Activated naive CD4-positive, alpha-beta T cell (primary cell): ENCODE results near the gene TMEM101.
"Not testable (repeated sequence)": the region's sequence is repeated elsewhere in the genome, so short reads cannot be mapped to it uniquely, and the experiment has no call there.

Experiments used
- DNase-seq, 4 experiments: peaks; one replicate each; lab custom pipeline; 2025; lab: John Stamatoyannopoulos, UW

The TMEM101 gene

DNA sequence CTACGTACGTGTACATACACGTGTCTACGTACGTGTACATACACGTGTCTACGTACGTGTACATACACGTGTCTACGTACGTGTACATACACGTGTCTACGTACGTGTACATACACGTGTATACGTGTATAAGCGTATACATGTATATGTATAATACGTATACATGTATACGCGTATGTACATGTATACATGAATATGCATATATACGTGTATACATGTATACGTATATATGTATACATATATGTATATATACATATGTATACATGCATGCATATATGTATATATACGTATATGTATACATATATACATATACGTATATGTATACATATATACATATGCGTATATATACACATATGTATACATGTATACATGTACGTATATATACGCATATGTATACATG lies 38.9 kb downstream of the TMEM101 start:
- DNase-seq, result no peak

DNA sequence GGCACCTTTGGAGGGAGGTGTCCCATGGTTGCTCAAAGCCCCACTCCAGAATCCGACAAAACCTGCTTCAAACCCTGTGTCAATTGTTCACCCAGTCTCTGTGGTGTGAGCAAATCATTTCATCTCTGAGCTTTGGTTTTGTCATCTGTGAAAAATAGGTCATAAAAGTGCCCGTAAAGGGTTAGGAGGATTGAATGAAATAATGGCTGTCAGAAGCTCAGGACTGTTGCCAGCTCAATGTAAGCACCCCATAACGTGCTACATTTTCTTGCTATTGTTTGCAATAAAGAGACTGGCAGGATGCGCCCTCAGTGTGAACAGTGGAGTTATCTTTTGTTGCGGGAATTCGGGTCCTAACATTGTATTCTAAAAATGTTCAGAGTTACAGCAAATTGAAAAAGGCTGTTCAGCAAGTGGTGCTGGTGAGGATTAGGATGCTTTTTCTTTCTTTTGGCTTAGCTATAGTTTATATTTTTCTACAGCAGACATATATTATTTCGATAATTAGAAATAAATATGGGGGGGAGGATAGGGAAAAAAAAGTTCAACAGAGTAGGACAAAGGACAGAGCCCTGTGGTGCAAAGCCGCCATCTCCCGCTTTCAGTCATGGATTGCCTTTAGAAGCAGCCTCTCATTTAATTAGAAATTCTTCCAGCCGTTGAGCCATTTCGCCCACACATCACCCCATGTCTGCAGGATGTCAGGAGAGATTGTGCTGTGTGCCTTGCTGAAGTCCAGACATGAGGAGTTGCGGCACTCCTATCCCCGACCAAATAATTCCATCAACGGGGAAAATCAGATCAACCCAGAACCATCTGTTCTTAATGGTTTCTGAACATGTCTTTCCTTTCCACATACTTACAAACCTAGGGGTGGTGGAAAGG lies 40.1 kb downstream of the TMEM101 start:
- no peak for DNase-seq

DNA sequence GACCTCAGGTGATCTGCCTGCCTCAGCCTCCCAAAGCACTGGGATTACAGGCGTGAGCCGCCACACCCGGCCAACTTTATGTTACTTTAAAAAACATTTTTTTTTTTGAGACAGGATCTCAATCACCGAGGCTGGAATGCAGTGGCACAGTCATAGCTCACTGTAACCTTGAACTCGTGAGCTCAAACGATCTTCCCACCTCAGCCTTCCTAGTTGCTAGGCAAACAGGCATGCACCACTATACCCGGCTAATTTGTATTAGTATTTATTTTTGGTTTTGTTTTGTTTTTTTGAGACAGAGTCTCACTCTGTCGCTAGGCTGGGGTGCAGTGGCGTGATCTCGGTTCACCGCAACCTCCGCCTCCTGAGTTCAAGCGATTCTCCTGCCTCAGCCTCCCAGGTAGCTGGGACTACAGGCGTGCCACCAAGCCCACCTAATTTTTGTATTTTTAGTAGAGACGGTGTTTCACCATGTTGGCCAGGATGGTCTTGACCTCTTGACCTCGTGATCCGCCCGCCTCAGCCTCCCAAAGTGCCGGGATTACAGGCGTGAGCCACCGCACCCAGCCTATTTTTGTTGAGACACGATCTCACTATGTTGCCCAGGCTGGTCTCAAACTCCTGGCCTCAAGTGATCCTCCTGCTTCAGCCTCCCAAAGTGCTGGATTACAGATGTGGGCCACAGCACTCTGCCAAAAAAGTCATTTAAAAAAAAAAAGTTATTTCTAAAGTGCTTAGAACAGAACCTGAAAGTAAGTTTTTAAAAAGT lies 42.1 kb downstream of the TMEM101 start:
- DNase-seq, result not testable (repeated sequence)

GRCh38 chr17:43971436-43971835 lies 43.3 kb downstream of the TMEM101 start:
- DNase-seq, result not testable (repeated sequence)

DNA sequence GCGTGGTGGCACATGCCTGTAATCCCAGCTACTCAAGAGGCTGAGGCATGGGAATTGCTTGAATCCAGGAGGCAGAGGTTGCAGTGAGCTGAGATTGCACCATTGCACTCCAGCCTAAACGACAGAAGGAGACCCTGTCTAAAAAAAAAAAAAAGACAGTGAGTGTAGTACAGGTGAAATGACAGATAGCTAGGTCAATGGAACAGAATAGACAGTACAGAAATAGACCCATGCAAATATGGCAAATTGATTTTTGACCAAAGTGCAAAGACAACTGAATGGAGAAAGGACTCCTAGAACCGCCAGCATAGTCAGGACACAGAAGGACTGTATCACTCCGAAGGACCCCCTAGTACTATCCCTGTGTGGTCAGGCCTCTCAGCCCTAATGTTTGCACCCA lies 44.4 kb downstream of the TMEM101 start:
- no peak for DNase-seq

GRCh38 chr17:43967251-43967875 lies 47.4 kb downstream of the TMEM101 start:
- DNase-seq, result no peak

DNA sequence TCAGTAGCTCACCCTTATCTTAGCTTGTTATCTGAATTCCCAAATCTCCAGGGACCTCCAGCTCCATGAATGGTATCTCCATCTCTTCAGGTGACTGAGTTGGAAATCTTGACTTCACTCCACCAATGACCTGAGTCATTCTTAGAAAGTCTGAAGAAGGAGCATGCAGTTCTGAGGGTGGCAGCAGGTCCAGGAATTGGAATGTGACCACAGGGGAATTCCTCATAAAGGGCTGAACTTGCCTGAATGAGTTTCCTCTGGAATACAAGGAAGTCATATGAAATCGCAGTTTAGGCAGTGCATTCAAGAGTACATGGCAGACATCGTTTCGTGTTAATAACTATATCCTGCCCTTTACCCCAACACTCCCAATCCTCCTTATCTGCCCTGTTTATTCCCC lies 48.5 kb downstream of the TMEM101 start:
- DNase-seq, result no peak

DNA sequence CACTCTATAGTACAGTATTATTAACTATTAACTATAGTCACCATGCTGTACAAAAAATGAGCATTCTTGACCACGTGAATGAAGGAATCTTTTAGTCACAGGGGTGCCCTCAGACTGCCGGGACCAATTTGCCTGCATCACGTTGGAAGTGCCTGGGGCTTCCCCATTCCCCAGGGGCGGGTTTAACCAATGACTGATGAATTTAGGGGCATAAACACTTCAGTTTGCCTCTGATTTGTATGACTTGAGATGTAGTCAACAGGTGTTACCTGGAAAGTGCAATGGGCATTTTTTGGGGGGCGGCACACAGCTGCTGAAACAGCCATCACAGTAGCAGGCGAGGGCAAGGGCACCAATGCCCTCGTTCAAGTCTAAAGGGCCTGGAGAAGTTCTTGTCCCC lies 52.3 kb downstream of the TMEM101 start:
- DNase-seq, result no peak

DNA sequence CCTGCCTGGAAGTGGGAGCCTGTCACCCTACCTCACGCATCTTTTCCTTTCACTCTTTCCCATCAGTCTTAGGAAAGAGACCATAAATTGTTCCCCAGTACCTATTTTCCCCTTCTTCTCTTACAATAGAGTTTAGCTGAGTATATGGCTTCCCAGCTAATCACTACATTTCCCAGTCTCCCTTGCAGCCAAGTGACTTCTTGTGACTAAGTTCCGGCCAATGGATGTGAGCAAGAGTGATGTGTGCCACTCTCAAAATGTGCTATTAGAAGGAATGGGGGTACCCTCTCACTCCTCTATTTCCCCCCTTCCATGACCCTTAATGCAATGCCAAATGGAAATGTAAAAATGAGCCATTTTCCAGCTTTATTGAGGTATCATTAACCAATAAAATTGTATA lies 52.8 kb downstream of the TMEM101 start:
- no peak for DNase-seq

DNA sequence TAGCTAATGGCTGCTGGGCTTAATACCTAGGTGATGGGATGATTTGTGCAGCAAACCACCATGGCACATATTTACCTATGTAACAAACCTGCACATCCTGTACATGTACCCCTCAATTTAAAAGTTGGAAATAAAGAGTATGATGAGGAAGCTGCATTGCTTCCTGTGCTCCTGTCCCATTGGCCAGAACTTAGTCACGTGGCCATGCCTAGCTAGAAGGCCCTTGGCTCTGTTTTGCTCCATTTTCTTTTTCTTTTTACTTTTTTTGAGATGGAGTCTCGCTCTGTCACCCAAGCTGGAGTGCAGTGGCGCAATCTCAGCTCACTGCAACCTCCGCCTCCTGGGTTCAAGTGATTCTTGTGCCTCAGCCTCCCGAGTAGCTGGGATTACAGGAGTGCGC lies 53.5 kb downstream of the TMEM101 start:
- DNase-seq, result not testable (repeated sequence)
